Measurements from ENCODE around the gene RGS10. TPM values are rescaled to one million over a fixed set of nuclear protein-coding genes. Genes with fewer than 3 reads are reported as not detected.
A peak's percentile ranks its signal among the peaks of the same experiment; 100 is the strongest.

The RGS10 gene
- total RNA-seq, 1 experiment from 2014 or later, result 10.6 TPM

- Histone ChIP-seq H4K91ac (ENCODE audit: insufficient read length, low read depth, low read length) (no peak overlapping the region), H3K9me3 (ENCODE audit: control insufficient read depth, low read depth, low read length) (no peaks in the 10 kb centered on the region), H3K14ac (ENCODE audit: insufficient read depth, low read length) (no peak overlapping the region), H3K27me3 (ENCODE audit: insufficient read depth, low read length) (no peaks in the 10 kb centered on the region), H2BK15ac (ENCODE audit: low read depth, low read length) (no peak overlapping the region), H3K56ac (ENCODE audit: insufficient read length, low read depth, low read length) (no peak overlapping the region), H2BK12ac (ENCODE audit: insufficient read length, low read depth, low read length) (no peak overlapping the region), H3K9ac (ENCODE audit: extremely low read depth, insufficient read length, low read length) (no peak overlapping the region), H4K8ac (replicated peaks; ENCODE audit: insufficient read length, low read depth, low read length) (no peak overlapping the region), H3K79me1 (ENCODE audit: insufficient read depth, low read depth, low read length, poor library complexity, severe bottlenecking) (no peaks in the 10 kb centered on the region), H4K5ac (ENCODE audit: insufficient read length, low read depth, low read length) (no peak overlapping the region), H2BK120ac (ENCODE audit: low read depth, low read length, poor library complexity, severe bottlenecking) (no peak overlapping the region), H3T11ph (ENCODE audit: low read length) (no peak overlapping the region), H3K4ac (ENCODE audit: low read depth, low read length) (no peak overlapping the region), H3K27ac (ENCODE audit: insufficient read length, low read depth, low read length) (no peak overlapping the region), H2AFZ (ENCODE audit: low read length) (no peak overlapping the region), H2AK5ac (ENCODE audit: insufficient read length, low read length) (no peak overlapping the region), H2BK5ac (ENCODE audit: insufficient read length, low read length) (no peak overlapping the region), H3K23me2 (ENCODE audit: insufficient read length, low read depth, low read length, poor library complexity, severe bottlenecking) (no peaks in the 10 kb centered on the region), H3K79me2 (ENCODE audit: insufficient read depth, low read length) (no peaks in the 10 kb centered on the region), H2BK20ac (ENCODE audit: low read depth, low read length, poor library complexity, severe bottlenecking) (no peak overlapping the region), H3K4me1 (ENCODE audit: insufficient read depth, low read length) (no peaks in the 10 kb centered on the region), H3K4me2 (ENCODE audit: insufficient read depth, insufficient read length, low read length) (no peak overlapping the region), H3K18ac (ENCODE audit: insufficient read length, low read depth, low read length) (no peak overlapping the region), H3K23ac (ENCODE audit: insufficient read length, low read depth, low read length) (no peak overlapping the region), H4K20me1 (ENCODE audit: control insufficient read depth, insufficient read depth, insufficient read length) (no peaks in the 10 kb centered on the region)
- H3K27me3 Mint-ChIP-seq (ENCODE audit: low read depth), result peaks cover 3% of the 10 kb centered on the region
- H3K9me3 Mint-ChIP-seq, result no peaks in the 10 kb centered on the region
- peak overlapping the region in 1 of 3 experiments; percentile 94; a peak in 1 of 7 replicates for H3K27ac Mint-ChIP-seq
- no peaks in the 10 kb centered on the region for H3K36me3 Mint-ChIP-seq (ENCODE audit: insufficient read depth in 1 of 3, low read depth in 3 of 3)
- DNase-seq, result no peak
- TF ChIP-seq CTCF (conservative IDR thresholded peaks at IDR 0.05), result no peak
- H3K4me1 Mint-ChIP-seq, result peaks cover 12 to 25% of the 10 kb centered on the region in 2 experiments
- no CpG with 5 or more reads among the region's 18 CpGs for WGBS (ENCODE audit: extremely low coverage, insufficient read length, low lambda C conversion rate)
- H3K4me3 Mint-ChIP-seq, result no peak overlapping the region
Measured at GRCh38 chr10:119454990-119455389, 87.5 kb downstream of the RGS10 start.
